Smooth muscle cell (in vitro differentiated cells): Measurements from ENCODE around the gene KLK10. TPM values are rescaled to one million over a fixed set of nuclear protein-coding genes. Genes with fewer than 3 reads are reported as not detected.

Source experiments
- DNase-seq: peaks from one replicate; lab custom pipeline; 2025; ENCODE audit not compliant: unreplicated experiment; lab: John Stamatoyannopoulos, UW
- H2AFZ ChIP-seq: fragments of 200-600 bp; sonication (generic); 2 replicates; pipeline ENCODE4 v1.6.0; 2016; ENCODE audit warnings: antibody characterized with exemption, low read depth, mild to moderate bottlenecking
- H3F3A ChIP-seq: fragments of 200-600 bp; sonication (generic); 2 replicates; pipeline ENCODE4 v1.6.0; 2017; ENCODE audit warnings: antibody characterized with exemption, low read depth
- H3K27ac ChIP-seq: fragments of 200-600 bp; sonication (generic); 2 replicates; pipeline ENCODE4 v1.5.1; 2016; ENCODE audit warnings: low read depth, mild to moderate bottlenecking
- H3K27me3 ChIP-seq: fragments of 200-600 bp; sonication (generic); 2 replicates; pipeline ENCODE4 v1.6.1; 2016; ENCODE audit warnings: low read depth, mild to moderate bottlenecking
- H3K36me3 ChIP-seq: fragments of 200-600 bp; sonication (generic); 2 replicates; pipeline ENCODE4 v1.5.1; 2016; ENCODE audit warnings: low read depth
- H3K4me1 ChIP-seq: fragments of 200-600 bp; sonication (generic); 2 replicates; pipeline ENCODE4 v1.5.1; 2016; ENCODE audit warnings: low read depth
- H3K4me2 ChIP-seq: fragments of 200-600 bp; sonication (generic); 2 replicates; pipeline ENCODE4 v1.6.0; 2016; ENCODE audit warnings: mild to moderate bottlenecking
- H3K4me3 ChIP-seq: fragments of 200-600 bp; sonication (generic); 2 replicates; pipeline ENCODE4 v1.5.1; 2016; ENCODE audit warnings: mild to moderate bottlenecking
- H3K79me2 ChIP-seq: fragments of 200-600 bp; sonication (generic); 2 replicates; pipeline ENCODE4 v1.6.0; 2016; ENCODE audit warnings: low read depth, mild to moderate bottlenecking
- H3K9ac ChIP-seq: fragments of 200-600 bp; sonication (generic); 2 replicates; pipeline ENCODE4 v1.6.0; 2016; ENCODE audit warnings: low read depth
- H3K9me3 ChIP-seq: fragments of 200-600 bp; sonication (generic); replicated peaks from 2 replicates; pipeline ENCODE4 v1.5.1; 2016; ENCODE audit warnings: low read depth
- H4K20me1 ChIP-seq: fragments of 200-600 bp; sonication (generic); 2 replicates; pipeline ENCODE4 v1.6.0; 2016; ENCODE audit warnings: low read depth
- WGBS: methylation state at CpG from one replicate; pipeline ENCODE4 v1.1.7; 2016; ENCODE audit warnings: low lambda C conversion rate; 5-methylcytosine and 5-hydroxymethylcytosine counted together
- polyA plus RNA-seq: library from polyadenylated mRNA; unstranded; fragments of >200 nt; fragmentation: Nextera tagmentation; extraction: Ambion mirVana; gene quantifications from 2 replicates; pipeline ENCODE4 v1.2.1, GENCODE V29; 2016
- total RNA-seq: library from RNA; depleted of rRNA; stranded (reverse); fragments of >200 nt; gene quantifications from 2 replicates; pipeline ENCODE4 v1.2.3, GENCODE V29; 2014
- TF ChIP-seq, protein P1 (sequence below): fragments of 200-600 bp; sonication (generic); IDR thresholded peaks from 2 replicates; pipeline ENCODE4 v1.5.1; 2017; ENCODE audit warnings: borderline replicate concordance, mild to moderate bottlenecking, antibody characterized with exemption; ENCODE audit not compliant: insufficient read depth, poor library complexity, severe bottlenecking

KLK10 gene
- total and polyA plus RNA-seq, 2 experiments from 2014 or later, result 3.6 to 8.5 TPM

- peaks cover 34% of the 10 kb centered on the region for H3K27me3 ChIP-seq
- no peak overlapping the region for H3K9ac ChIP-seq
- no peaks in the 10 kb centered on the region for H4K20me1 ChIP-seq
- peaks cover 11% of the 10 kb centered on the region for H3K4me1 ChIP-seq
- no peaks in the 10 kb centered on the region for H3F3A ChIP-seq
- H3K36me3 ChIP-seq, result no peaks in the 10 kb centered on the region
- WGBS, result 83% methylated on average over 14 of the region's 14 CpGs
- no peaks in the 10 kb centered on the region for H3K79me2 ChIP-seq
- no peaks in the 10 kb centered on the region for H3K9me3 ChIP-seq
- no peak overlapping the region for H3K4me2 ChIP-seq
- TF ChIP-seq, protein P1, sequence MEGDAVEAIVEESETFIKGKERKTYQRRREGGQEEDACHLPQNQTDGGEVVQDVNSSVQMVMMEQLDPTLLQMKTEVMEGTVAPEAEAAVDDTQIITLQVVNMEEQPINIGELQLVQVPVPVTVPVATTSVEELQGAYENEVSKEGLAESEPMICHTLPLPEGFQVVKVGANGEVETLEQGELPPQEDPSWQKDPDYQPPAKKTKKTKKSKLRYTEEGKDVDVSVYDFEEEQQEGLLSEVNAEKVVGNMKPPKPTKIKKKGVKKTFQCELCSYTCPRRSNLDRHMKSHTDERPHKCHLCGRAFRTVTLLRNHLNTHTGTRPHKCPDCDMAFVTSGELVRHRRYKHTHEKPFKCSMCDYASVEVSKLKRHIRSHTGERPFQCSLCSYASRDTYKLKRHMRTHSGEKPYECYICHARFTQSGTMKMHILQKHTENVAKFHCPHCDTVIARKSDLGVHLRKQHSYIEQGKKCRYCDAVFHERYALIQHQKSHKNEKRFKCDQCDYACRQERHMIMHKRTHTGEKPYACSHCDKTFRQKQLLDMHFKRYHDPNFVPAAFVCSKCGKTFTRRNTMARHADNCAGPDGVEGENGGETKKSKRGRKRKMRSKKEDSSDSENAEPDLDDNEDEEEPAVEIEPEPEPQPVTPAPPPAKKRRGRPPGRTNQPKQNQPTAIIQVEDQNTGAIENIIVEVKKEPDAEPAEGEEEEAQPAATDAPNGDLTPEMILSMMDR, result no peak
- H3K4me3 ChIP-seq, result no peak overlapping the region
- H2AFZ ChIP-seq, result no peak overlapping the region
- no peak overlapping the region for H3K27ac ChIP-seq
- DNase-seq, result no peak
These were observed 3.0 kb upstream of the KLK10 start for GRCh38 chr19:51022526-51022925.

GRCh38 chr19:51020988-51021651 is 1.6 kb upstream of the KLK10 start:
- TF ChIP-seq, protein P1, result peak; percentile 64
- WGBS, result 34% methylated on average over 7 of the region's 7 CpGs
- Histone ChIP-seq H3F3A (no peaks in the 10 kb centered on the region), H2AFZ (no peak overlapping the region), H3K4me1 (peaks cover 14% of the 10 kb centered on the region), H3K9me3 (no peaks in the 10 kb centered on the region), H3K36me3 (no peaks in the 10 kb centered on the region), H3K27ac (no peak overlapping the region), H3K27me3 (peaks cover 46% of the 10 kb centered on the region), H3K4me3 (no peak overlapping the region), H3K9ac (no peak overlapping the region), H3K79me2 (no peaks in the 10 kb centered on the region), H3K4me2 (no peak overlapping the region), H4K20me1 (no peaks in the 10 kb centered on the region)
- DNase-seq, result no peak

- no peaks in the 10 kb centered on the region for H3K79me2 ChIP-seq
- TF ChIP-seq, protein P1, result no peak
- no peak overlapping the region for H3K9ac ChIP-seq
- no peaks in the 10 kb centered on the region for H3F3A ChIP-seq
- no peak overlapping the region for H3K27ac ChIP-seq
- 4% methylated on average over 32 of the region's 68 CpGs for WGBS
- H3K9me3 ChIP-seq, result no peaks in the 10 kb centered on the region
- peaks cover 14% of the 10 kb centered on the region for H3K4me1 ChIP-seq
- no peak overlapping the region for H2AFZ ChIP-seq
- no peaks in the 10 kb centered on the region for H4K20me1 ChIP-seq
- H3K4me3 ChIP-seq, result peak overlapping the region; percentile 10
- peaks cover 63% of the 10 kb centered on the region for H3K27me3 ChIP-seq
- DNase-seq, result no peak
- peak overlapping the region; percentile 69 for H3K4me2 ChIP-seq
- no peaks in the 10 kb centered on the region for H3K36me3 ChIP-seq
These were observed 565 bp downstream of the KLK10 start for GRCh38 chr19:51018745-51019543.
